ENCODE data around the gene TRIM29. TPM values are rescaled to one million over a fixed set of nuclear protein-coding genes. Genes with fewer than 3 reads are reported as not detected.
"Not testable (repeated sequence)": the region's sequence is repeated elsewhere in the genome, so short reads cannot be mapped to it uniquely, and the experiment has no call there.

Gene TRIM29
- total and polyA plus RNA-seq, 12 donors: 0.17 to 0.64 (median 0.30) TPM; not detected in 9

DNA sequence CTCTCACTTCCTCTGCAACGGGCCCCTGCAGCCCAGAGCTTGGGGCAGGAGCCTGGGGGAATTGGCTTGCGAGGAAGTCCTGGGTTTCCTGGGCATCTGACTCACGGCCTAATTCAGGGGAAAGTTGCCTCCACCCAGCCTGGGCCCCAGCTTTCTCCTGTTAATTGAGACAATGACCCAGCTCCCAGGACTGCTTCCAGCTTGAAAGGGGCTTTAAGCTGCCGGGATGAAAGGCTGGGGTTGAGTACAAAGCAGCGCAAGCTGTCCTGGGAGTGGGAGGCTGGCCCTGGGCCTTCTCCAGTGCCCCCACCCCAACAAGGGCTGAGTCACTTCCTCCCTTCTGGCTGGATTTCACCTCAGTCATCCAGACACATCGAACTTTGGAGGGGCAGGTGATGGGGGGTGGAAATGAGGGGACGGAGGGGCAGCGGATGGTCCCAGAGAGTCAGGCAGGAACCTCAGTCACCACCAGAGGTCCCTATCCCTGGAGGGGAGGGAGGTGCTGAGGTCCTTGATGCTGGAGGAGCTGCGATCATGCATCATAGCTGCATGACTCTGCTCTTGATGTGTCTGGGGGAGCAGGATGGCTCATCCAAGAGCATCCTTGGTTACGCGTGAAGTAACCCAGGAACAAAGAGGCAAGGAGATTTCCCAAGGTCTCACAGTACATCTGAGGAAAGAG is 42.8 kb upstream of the TRIM29 start:
- TF ChIP-seq, protein P1, sequence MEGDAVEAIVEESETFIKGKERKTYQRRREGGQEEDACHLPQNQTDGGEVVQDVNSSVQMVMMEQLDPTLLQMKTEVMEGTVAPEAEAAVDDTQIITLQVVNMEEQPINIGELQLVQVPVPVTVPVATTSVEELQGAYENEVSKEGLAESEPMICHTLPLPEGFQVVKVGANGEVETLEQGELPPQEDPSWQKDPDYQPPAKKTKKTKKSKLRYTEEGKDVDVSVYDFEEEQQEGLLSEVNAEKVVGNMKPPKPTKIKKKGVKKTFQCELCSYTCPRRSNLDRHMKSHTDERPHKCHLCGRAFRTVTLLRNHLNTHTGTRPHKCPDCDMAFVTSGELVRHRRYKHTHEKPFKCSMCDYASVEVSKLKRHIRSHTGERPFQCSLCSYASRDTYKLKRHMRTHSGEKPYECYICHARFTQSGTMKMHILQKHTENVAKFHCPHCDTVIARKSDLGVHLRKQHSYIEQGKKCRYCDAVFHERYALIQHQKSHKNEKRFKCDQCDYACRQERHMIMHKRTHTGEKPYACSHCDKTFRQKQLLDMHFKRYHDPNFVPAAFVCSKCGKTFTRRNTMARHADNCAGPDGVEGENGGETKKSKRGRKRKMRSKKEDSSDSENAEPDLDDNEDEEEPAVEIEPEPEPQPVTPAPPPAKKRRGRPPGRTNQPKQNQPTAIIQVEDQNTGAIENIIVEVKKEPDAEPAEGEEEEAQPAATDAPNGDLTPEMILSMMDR (IDR thresholded peaks at IDR 0.05): peak in 5 of 9 donors; percentile 9 to 29 (median 19)
- 62 to 65% methylated on average over 11 of the region's 11 CpGs for WGBS, 2 donors
- Histone ChIP-seq H3K4me3 (no peak overlapping the region), H3K9me3 (no peaks in the 10 kb centered on the region), H3K27ac (peak overlapping the region in 7 of 10 donors; percentile 15 to 60 (median 28)), H3K4me1 (peaks cover 0 to 69% (median 31%) of the 10 kb centered on the region in 9 donors), H3K27me3 (peaks cover 0 to under 1% (median 0%) of the 10 kb centered on the region in 7 donors), H3K36me3 (no peaks in the 10 kb centered on the region)
- DNase-seq: no peak
- ATAC-seq: peak in 1 of 8 donors; percentile 8
- intact Hi-C loops (cut with DNase I): loop anchor here in 2 of 10 donors (5.0 kb wide), 1 partner anchor 37 kb away; no protein-coding TSS in a partner anchor

DNA sequence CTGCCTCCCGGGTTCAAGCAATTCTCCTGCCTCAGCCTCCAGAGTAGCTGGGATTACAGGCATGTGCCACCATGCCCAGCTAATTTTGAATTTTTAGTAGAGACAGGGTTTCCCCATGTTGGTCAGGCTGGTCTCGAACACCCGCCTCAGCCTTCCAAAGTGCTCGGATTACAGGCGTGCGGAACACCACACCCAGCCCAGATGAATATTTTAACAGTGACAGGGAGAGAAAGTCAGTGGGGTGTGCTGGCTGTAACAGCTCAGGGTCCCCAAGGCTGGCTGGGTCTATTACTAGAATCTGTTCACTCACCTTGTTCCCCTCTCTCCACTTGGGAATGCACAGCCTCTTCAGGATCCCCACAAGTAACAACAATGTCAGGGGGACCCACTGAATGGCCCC is 42.1 kb upstream of the TRIM29 start:
- intact Hi-C loops (cut with DNase I): loop anchor here in 2 of 10 donors (5.0 kb wide), 1 partner anchor 37 kb away; no protein-coding TSS in a partner anchor
- H3K27me3 ChIP-seq, H3K4me3 ChIP-seq, H3K36me3 ChIP-seq, DNase-seq, H3K9me3 ChIP-seq, ATAC-seq: not testable (repeated sequence)
- Histone ChIP-seq H3K27ac (peak overlapping the region in 6 of 10 donors; percentile 25 to 60 (median 38)), H3K4me1 (peaks cover 0 to 64% (median 31%) of the 10 kb centered on the region in 9 donors)
- 92 to 95% methylated on average over 6 of the region's 6 CpGs for WGBS, 2 donors

DNA sequence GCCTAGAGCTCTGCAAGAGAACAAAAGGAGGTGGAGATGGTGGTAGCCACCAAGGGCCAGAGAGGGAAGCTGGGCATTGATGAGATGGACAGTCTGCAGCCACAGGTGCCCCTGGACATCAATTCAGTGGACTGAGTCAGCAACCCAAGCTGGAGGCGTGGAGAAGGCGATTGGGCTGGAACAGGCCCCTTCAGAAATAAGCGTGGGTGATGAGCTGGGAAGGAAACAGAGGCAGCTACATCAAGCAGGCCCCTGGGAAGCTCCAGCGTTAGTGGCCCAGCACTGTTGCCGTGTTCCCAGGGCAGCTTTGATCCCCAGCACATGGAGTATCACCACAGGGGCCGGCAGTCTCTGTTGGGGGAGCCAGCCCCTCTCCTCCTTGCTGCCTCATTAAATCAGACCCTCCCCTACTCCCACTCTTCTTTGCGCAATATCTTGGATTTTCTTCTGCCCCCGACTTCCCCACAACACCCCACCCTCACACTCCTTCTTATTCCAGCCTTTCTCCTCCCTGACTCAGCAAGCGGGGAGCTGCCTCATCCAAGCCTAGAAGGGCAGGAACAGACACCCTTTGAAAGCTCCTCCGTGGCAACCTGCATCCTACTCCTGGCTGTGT is 41.3 kb upstream of the TRIM29 start:
- peaks cover 0 to 11% (median 0%) of the 10 kb centered on the region in 7 donors for H3K27me3 ChIP-seq
- intact Hi-C loops (cut with DNase I): no loop called here
- 79 to 90% methylated on average over 10 of the region's 10 CpGs for WGBS, 2 donors
- DNase-seq (no peak), ATAC-seq (peak in 4 of 8 donors; percentile 20 to 56 (median 42))
- H3K27ac ChIP-seq: peak overlapping the region in 7 of 10 donors; percentile 20 to 58 (median 42)
- no peak overlapping the region for H3K4me3 ChIP-seq
- H3K9me3 ChIP-seq: no peaks in the 10 kb centered on the region
- TF ChIP-seq, protein P1 (IDR thresholded peaks at IDR 0.05): no peak
- no peaks in the 10 kb centered on the region for H3K36me3 ChIP-seq
- H3K4me1 ChIP-seq: peaks cover 0 to 62% (median 30%) of the 10 kb centered on the region in 9 donors

DNA sequence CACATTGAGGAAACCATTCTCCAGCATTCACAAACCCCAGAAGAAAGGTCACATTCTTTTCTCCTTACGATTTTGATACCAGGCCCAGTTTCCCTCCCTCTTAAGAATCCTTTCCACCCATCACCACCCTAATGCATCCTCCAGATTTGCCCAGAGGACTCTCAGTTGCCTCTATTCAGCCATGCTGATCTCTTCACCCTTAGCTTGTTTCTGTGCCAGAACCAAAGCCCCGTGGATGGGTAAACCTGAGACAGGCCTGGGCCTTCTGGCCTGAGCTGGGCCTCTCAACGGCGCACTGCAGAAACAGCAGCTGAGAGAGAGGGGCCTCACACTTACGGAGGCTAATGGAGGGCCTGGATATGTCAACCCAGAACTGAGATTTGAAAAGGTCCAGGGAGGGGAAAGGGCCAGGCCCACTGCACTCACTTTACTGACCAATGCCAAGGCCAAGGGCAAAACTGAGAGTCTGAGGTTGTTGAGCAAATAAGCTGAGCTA is 40.7 kb upstream of the TRIM29 start:
- H3K9me3 ChIP-seq: no peaks in the 10 kb centered on the region
- no peaks in the 10 kb centered on the region for H3K36me3 ChIP-seq
- H3K27me3 ChIP-seq: peaks cover 0 to 15% (median 0%) of the 10 kb centered on the region in 7 donors
- H3K27ac ChIP-seq: peak overlapping the region in 8 of 10 donors; percentile 10 to 58 (median 39)
- TF ChIP-seq, protein P1 (IDR thresholded peaks at IDR 0.05): no peak
- H3K4me3 ChIP-seq: no peak overlapping the region
- WGBS, 2 donors: 77 to 84% methylated on average over 5 of the region's 5 CpGs
- DNase-seq: no peak
- H3K4me1 ChIP-seq: peaks cover 0 to 57% (median 25%) of the 10 kb centered on the region in 9 donors
- ATAC-seq: no peak
- intact Hi-C loops (cut with DNase I): no loop called here
